ENCODE results near the gene CBX7. TPM values are rescaled to one million over a fixed set of nuclear protein-coding genes. Genes with fewer than 3 reads are reported as not detected.

The CBX7 gene
- total RNA-seq, 1 donor from 2014 or later = 85.4 TPM

DNA sequence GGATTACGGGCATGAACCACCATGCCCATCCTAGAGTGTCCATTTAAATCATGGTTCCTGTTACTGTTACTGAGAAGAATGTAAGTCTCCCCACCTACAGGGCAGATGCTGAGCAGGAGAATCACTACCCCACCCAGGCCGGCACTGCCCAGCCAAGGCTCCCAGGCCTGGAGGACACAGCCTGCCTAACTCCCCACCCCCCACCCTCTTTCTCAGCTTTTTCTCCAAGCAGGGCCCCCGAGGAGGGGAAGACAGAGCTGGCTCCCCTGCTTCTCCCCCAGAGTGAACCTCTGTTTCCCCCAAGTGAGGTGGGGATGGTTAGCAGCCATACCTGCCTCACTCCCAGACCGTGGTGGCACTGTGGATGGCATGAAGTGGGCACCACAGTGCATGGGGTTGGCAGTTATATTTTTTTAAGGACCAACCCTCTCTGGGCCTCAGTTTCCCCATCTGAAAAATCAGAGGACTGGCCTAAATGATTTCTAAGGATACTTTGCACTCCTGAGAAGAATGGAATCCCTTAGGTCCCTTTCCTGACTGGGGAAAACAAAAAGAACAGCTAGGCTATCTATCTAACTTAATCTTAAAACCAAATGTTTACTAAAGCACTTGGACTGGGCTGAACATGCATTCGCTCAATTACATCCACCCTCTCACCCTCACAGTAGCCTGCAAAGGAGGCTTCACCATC is 5.0 kb downstream of the CBX7 start:
- Histone ChIP-seq H3K36me3 (peaks cover 19% of the 10 kb centered on the region), H3K9me3 (replicated peaks) (no peaks in the 10 kb centered on the region), H3K27me3 (ENCODE audit: low read depth) (no peaks in the 10 kb centered on the region), H3K4me1 (peaks cover 92% of the 10 kb centered on the region), H3K4me3 (no peak overlapping the region), H3K27ac (replicated peaks) (peak overlapping the region; percentile 97)
- intact Hi-C loops (cut with micrococcal nuclease) = no loop called here
- TF ChIP-seq, protein P1, sequence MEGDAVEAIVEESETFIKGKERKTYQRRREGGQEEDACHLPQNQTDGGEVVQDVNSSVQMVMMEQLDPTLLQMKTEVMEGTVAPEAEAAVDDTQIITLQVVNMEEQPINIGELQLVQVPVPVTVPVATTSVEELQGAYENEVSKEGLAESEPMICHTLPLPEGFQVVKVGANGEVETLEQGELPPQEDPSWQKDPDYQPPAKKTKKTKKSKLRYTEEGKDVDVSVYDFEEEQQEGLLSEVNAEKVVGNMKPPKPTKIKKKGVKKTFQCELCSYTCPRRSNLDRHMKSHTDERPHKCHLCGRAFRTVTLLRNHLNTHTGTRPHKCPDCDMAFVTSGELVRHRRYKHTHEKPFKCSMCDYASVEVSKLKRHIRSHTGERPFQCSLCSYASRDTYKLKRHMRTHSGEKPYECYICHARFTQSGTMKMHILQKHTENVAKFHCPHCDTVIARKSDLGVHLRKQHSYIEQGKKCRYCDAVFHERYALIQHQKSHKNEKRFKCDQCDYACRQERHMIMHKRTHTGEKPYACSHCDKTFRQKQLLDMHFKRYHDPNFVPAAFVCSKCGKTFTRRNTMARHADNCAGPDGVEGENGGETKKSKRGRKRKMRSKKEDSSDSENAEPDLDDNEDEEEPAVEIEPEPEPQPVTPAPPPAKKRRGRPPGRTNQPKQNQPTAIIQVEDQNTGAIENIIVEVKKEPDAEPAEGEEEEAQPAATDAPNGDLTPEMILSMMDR (IDR thresholded peaks at IDR 0.05; ENCODE audit: borderline replicate concordance) = no peak
- DNase-seq = no peak

DNA sequence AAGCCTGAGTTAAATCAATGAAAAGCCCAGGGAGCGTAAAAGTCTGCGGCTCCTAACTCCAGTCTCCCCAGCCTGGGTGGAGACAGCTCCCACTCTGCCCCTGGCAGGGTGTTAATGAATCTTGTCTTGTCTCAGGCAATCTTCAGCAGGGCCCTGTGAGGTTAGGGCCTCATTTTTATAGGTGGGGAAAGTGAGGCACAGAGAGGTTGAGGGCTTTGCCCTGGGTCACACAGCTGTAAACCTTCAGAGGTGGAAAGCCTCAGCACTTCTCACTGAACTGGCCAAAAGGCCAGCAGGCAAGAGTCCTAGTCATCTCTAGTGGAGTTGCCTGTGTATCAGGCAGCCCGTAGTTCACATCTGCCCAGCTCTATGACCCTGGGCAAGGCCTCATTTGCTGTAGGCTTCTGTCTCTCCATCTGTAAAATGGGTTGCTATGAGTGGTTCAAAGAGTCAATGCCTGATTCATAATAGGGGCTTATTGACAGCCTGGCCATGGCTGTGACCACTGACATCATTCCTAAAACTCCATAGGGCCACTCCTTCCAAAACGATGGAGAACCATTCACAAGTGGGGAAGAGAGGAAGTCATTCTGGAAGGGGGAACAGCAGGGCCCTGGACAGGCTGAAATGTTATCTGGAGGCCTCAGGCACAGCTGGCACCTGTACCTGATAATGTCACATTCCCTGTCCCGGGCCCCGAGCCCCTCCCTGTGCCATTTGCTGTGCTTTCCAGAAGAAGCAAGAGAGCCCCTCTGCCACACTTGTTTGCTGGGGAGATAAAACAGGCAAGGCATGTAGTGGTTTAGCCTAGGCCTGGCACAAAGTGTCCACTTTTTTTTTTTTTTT is 6.0 kb downstream of the CBX7 start:
- DNase-seq = no peak
- Histone ChIP-seq H3K9me3 (replicated peaks) (no peaks in the 10 kb centered on the region), H3K27ac (replicated peaks) (peak overlapping the region; percentile 97), H3K4me3 (peak overlapping the region; percentile 99), H3K36me3 (peaks cover 19% of the 10 kb centered on the region), H3K4me1 (peaks cover 95% of the 10 kb centered on the region), H3K27me3 (ENCODE audit: low read depth) (no peaks in the 10 kb centered on the region)
- TF ChIP-seq, protein P1 (IDR thresholded peaks at IDR 0.05; ENCODE audit: borderline replicate concordance) = no peak
- intact Hi-C loops (cut with micrococcal nuclease) = no loop called here

DNA sequence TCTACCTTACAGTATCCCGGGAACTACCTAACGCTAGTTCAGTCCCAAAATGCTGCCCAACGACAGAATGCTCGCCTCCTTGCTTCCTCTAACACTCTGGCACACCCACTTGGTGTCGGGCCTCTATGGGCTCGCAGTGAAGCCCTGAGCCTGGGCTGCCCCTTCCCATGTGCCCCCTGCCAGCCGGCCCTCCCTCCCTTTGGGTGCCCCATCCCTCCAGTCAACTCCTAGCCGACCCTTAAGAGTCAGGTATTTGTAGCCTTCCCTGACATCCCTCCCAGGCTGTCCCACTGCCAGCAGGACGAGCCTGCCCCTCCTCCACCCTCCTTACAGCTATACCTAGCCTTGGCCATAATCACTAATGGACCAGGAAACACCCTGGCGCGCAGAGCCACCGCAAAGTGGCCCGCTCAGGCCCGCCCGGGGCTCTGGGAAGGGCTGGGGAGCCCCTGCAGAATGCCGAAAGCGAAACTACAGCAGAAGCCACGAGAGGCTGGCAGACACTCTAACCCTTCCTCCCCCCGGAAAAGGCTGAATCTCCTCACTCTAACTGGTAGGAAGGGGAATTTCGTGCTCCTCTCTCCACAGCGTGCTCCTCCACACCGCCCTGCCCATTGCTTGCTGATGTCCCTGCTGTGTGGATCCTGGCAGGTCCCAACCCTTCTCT is 8.2 kb downstream of the CBX7 start:
- no peaks in the 10 kb centered on the region for H3K9me3 ChIP-seq (replicated peaks)
- peaks cover 13% of the 10 kb centered on the region for H3K36me3 ChIP-seq
- H3K4me3 ChIP-seq = peak overlapping the region; percentile 99
- TF ChIP-seq, protein P1 (IDR thresholded peaks at IDR 0.05; ENCODE audit: borderline replicate concordance) = no peak
- H3K27me3 ChIP-seq (ENCODE audit: low read depth) = no peaks in the 10 kb centered on the region
- intact Hi-C loops (cut with micrococcal nuclease) = no loop called here
- DNase-seq = no peak
- peak overlapping the region; percentile 97 for H3K27ac ChIP-seq (replicated peaks)
- H3K4me1 ChIP-seq = peaks cover 88% of the 10 kb centered on the region

DNA sequence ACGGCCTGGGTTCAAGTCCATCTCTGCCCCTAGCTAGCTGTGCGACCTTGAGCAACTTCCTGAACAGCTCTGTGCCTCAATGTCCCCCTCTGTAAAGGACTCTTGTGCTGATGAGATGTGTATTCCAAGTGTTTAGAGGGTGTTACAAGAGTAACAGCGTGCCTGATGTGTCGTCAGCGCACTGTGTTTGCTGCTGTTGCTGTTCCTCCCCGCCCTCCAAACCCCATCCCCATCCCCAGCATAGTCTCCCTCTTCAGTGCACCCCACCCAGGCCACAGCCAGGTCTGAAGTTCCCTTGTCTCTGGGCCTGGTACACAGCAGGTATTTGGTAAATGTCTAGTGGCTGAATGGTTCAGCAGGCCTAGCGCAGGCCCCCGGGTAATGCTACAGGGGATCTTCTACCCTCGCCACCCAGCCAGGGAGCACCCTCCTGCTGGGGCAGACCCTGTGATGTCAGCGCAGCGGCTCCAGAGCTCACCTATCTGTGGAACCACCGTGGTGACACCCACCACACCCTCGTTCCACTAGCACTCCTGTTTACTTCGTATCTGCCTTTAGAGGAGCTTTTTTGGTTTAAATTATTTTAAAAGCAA is 10.3 kb downstream of the CBX7 start:
- TF ChIP-seq, protein P1 (IDR thresholded peaks at IDR 0.05; ENCODE audit: borderline replicate concordance) = no peak
- Histone ChIP-seq H3K36me3 (peaks cover 5% of the 10 kb centered on the region), H3K27ac (replicated peaks) (peak overlapping the region; percentile 39), H3K4me1 (peaks cover 68% of the 10 kb centered on the region), H3K27me3 (ENCODE audit: low read depth) (no peaks in the 10 kb centered on the region), H3K9me3 (replicated peaks) (no peaks in the 10 kb centered on the region), H3K4me3 (no peak overlapping the region)
- no peak for DNase-seq
- intact Hi-C loops (cut with micrococcal nuclease) = no loop called here

DNA sequence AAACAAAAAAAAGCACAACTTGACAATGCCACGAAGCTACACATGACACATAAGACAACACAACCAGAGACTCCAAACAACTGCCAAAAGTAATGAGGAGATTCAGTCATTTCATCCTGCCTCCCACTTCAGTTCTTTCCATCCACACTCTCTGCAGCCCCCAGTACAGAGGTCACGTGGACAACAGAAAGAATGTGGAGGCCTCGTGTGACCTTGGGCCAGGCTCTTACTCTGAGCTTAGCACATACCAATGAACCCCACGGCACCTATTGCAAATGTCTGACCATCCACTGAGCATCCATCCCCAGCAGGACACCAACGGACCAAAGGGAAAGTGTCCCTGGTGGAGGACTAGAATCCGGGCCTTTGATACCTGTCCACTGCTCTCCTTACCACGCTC is 12.5 kb downstream of the CBX7 start:
- Histone ChIP-seq H3K9me3 (replicated peaks) (no peaks in the 10 kb centered on the region), H3K27me3 (ENCODE audit: low read depth) (no peaks in the 10 kb centered on the region), H3K27ac (replicated peaks) (no peak overlapping the region), H3K4me3 (no peak overlapping the region), H3K36me3 (peaks cover 5% of the 10 kb centered on the region), H3K4me1 (peaks cover 53% of the 10 kb centered on the region)
- intact Hi-C loops (cut with micrococcal nuclease) = no loop called here
- DNase-seq = no peak
- TF ChIP-seq, protein P1 (IDR thresholded peaks at IDR 0.05; ENCODE audit: borderline replicate concordance) = no peak
